Measurements from ENCODE around the gene ARRDC2. TPM values are rescaled to one million over a fixed set of nuclear protein-coding genes. Genes with fewer than 3 reads are reported as not detected.

Gene ARRDC2
- total and polyA plus RNA-seq, 9 of the 15 experiments (the other 6 are each of a cell fraction or from before 2014, with no cell fraction given) = 1.9 to 27.4 (median 15.2) TPM

GRCh38 chr19:18008814-18009213 lies 844 bp downstream of the ARRDC2 start (continued):
- TF ChIP-seq TCFL5 (CRISPR knock-in tag; conservative IDR thresholded peaks at IDR 0.05) (no peak), CREB3L1 (IDR thresholded peaks at IDR 0.05; ENCODE audit: borderline replicate concordance, low read depth) (no peak), BRCA1 (IDR thresholded peaks at IDR 0.05) (no peak), BRCA1 (CRISPR knock-in tag; IDR thresholded peaks at IDR 0.05) (no peak), CHD2 (IDR thresholded peaks at IDR 0.05; ENCODE audit: low read depth, low read length) (no peak), CREB1 (IDR thresholded peaks at IDR 0.05) (no peak), CREB1 (CRISPR knock-in tag; IDR thresholded peaks at IDR 0.05) (no peak), CTCF (IDR thresholded peaks at IDR 0.05 in 2 of 3, conservative IDR thresholded peaks at IDR 0.05 in 1 of 3; ENCODE audit: insufficient read depth in 2 of 3, low read depth in 1 of 3, low read length in 3 of 3) (no peak), TSHZ1 (CRISPR knock-in tag; IDR thresholded peaks at IDR 0.05) (no peak), E2F6 (IDR thresholded peaks at IDR 0.05; ENCODE audit: borderline replicate concordance in 1 of 2, extremely low read depth in 1 of 2, insufficient read depth in 1 of 2, insufficient read length in 1 of 2, low read depth in 1 of 2, low read length in 1 of 2, poor library complexity in 1 of 2, severe bottlenecking in 1 of 2) (no peak), GATAD2A (IDR thresholded peaks at IDR 0.05) (no peak), RBM25 (IDR thresholded peaks at IDR 0.05; ENCODE audit: low read depth, low read length, severe bottlenecking) (no peak), XRCC3 (IDR thresholded peaks at IDR 0.05) (no peak), ZNF212 (CRISPR knock-in tag; IDR thresholded peaks at IDR 0.05) (no peak), KAT7 (CRISPR knock-in tag; IDR thresholded peaks at IDR 0.05; ENCODE audit: borderline replicate concordance) (no peak), ZNF395 (CRISPR knock-in tag; IDR thresholded peaks at IDR 0.05) (no peak)
